Naive thymus-derived CD4-positive, alpha-beta T cell (primary cell): Measurements from ENCODE around the gene MYO16. TPM values are rescaled to one million over a fixed set of nuclear protein-coding genes. Genes with fewer than 3 reads are reported as not detected.

ENCODE experiments used
- ATAC-seq: fragments of 150-1000 bp; cut with Tn5 transposase; 2 replicates; pipeline ENCODE4 v1.10.0; 2021; ENCODE audit warnings: mild to moderate bottlenecking, moderate library complexity
- CTCF ChIA-PET: fragments of 350-600 bp; sonication (Branson Sonifier 250); formaldehyde crosslinking; loops from one replicate; lab custom pipeline; 2021; ENCODE audit warnings: antibody characterized with exemption; lab: Charles Lee
- POLR2A ChIA-PET: fragments of 350-600 bp; sonication (Branson Sonifier 250); formaldehyde crosslinking; loops from one replicate; lab custom pipeline; 2021; ENCODE audit warnings: antibody characterized with exemption, inconsistent platforms; lab: Charles Lee
- DNase-seq, 9 donors: peaks; one replicate each; pipeline versions ENCODE4 v3.0.0 to v3.0.0-alpha.2; 2020 to 2022; ENCODE audit warnings: mixed read lengths in 1 of 9
- H3K27ac ChIP-seq: one replicate; pipeline ENCODE4 v1.7.0; 2013; ENCODE audit warnings: mild to moderate bottlenecking, low read depth, low read length, moderate library complexity
- H3K27me3 ChIP-seq, 2 donors: one replicate each; pipeline ENCODE4 v1.7.0; 2013; ENCODE audit warnings: low read length in 2 of 2, mild to moderate bottlenecking in 2 of 2, moderate library complexity in 2 of 2; ENCODE audit not compliant: control insufficient read depth in 2 of 2, insufficient read depth in 2 of 2
- H3K36me3 ChIP-seq, 3 experiments: 1 replicate in 2 of 3; 2 replicates in 1 of 3; pipeline ENCODE4 v1.7.0; 2013; ENCODE audit warnings: low read length in 3 of 3, mild to moderate bottlenecking in 3 of 3, moderate library complexity in 1 of 3; ENCODE audit not compliant: insufficient read depth in 3 of 3, control insufficient read depth in 2 of 3
- H3K4me1 ChIP-seq, 2 donors: one replicate each; pipeline ENCODE4 v1.7.0; 2013; ENCODE audit warnings: low read length in 2 of 2, mild to moderate bottlenecking in 2 of 2, moderate library complexity in 1 of 2; ENCODE audit not compliant: control insufficient read depth in 2 of 2, insufficient read depth in 2 of 2
- H3K4me3 ChIP-seq: 2 replicates; pipeline ENCODE4 v1.7.0; 2013; ENCODE audit warnings: mild to moderate bottlenecking, low read length
- H3K9me3 ChIP-seq, 3 experiments: 1 replicate in 2 of 3; 2 replicates in 1 of 3; pipeline ENCODE4 v1.7.0; 2013; ENCODE audit warnings: low read length in 3 of 3; ENCODE audit not compliant: control insufficient read depth in 2 of 3
- H3K27ac Mint-ChIP-seq, 9 donors: one replicate each; pipeline ENCODE4 v1.8.0; 2020 to 2022; ENCODE audit warnings: mixed read lengths in 9 of 9, mild to moderate bottlenecking in 8 of 9, moderate library complexity in 5 of 9, inconsistent platforms in 2 of 9
- H3K27me3 Mint-ChIP-seq, 5 donors: one replicate each; pipeline ENCODE4 v1.8.0; 2021 to 2022; ENCODE audit warnings: mixed read lengths in 5 of 5, mild to moderate bottlenecking in 1 of 5
- H3K36me3 Mint-ChIP-seq, 5 donors: one replicate each; pipeline ENCODE4 v1.8.0; 2020 to 2022; ENCODE audit warnings: mixed read lengths in 5 of 5, mild to moderate bottlenecking in 3 of 5, inconsistent platforms in 1 of 5
- H3K4me1 Mint-ChIP-seq, 7 donors: one replicate each; pipeline ENCODE4 v1.8.0; 2020 to 2022; ENCODE audit warnings: mixed read lengths in 7 of 7, mild to moderate bottlenecking in 3 of 7, inconsistent platforms in 1 of 7
- H3K4me3 Mint-ChIP-seq, 10 donors: one replicate each; pipeline ENCODE4 v1.8.0; 2020 to 2022; ENCODE audit warnings: mild to moderate bottlenecking in 10 of 10, mixed read lengths in 10 of 10, moderate library complexity in 6 of 10, inconsistent platforms in 2 of 10
- H3K9me3 Mint-ChIP-seq, 11 donors: one replicate each; pipeline ENCODE4 v1.8.0; 2020 to 2022; ENCODE audit warnings: mixed read lengths in 11 of 11, mild to moderate bottlenecking in 4 of 11, inconsistent platforms in 1 of 11, moderate library complexity in 1 of 11
- intact Hi-C, 2 donors: fragments of 100-400 bp; cut with micrococcal nuclease; formaldehyde crosslinking; loops; one replicate each; pipeline ENCODE4 v1.15.1; 2023
- polyA plus RNA-seq, 2 donors: library from polyadenylated mRNA; unstranded; fragments of 300-500 nt; fragmentation: Illumina TruSeq; gene quantifications; one replicate each; pipeline ENCODE4 v1.2.3, GENCODE V29; 2021
- total RNA-seq, 6 experiments: library from RNA in 5 of 6; stranded (reverse) in 5 of 6; gene quantifications; 1 replicate in 5 of 6; 2 replicates in 1 of 6; pipeline ENCODE4 v1.2.3 and lab custom pipeline; 2021 to 2026

MYO16 gene
- total and polyA plus RNA-seq, 7 experiments from 2014 or later = 0.10 to 1.4 (median 1.4) TPM; not detected in 4

GRCh38 chr13:108711386-108711785 lies 82.0 kb downstream of the MYO16 start:
- Mint-ChIP-seq H3K9me3 (peaks cover 0 to 3% (median 0%) of the 10 kb centered on the region in 11 donors), H3K4me3 (no peak overlapping the region), H3K27ac (no peak overlapping the region), H3K4me1 (no peaks in the 10 kb centered on the region), H3K27me3 (peaks cover 0 to 15% (median 13%) of the 10 kb centered on the region in 5 donors), H3K36me3 (no peaks in the 10 kb centered on the region)
- Histone ChIP-seq H3K9me3 (no peaks in the 10 kb centered on the region), H3K36me3 (no peaks in the 10 kb centered on the region), H3K27ac (no peak overlapping the region), H3K4me1 (no peaks in the 10 kb centered on the region), H3K4me3 (no peak overlapping the region), H3K27me3 (no peaks in the 10 kb centered on the region)
- ChIA-PET CTCF (no interaction called here), POLR2A (interaction anchor here (0.7 kb wide), 1 partner anchor 393 kb away, joined by 3 read pairs; no protein-coding TSS in a partner anchor)
- intact Hi-C loops = no loop called here
- no peak for ATAC-seq
- DNase-seq = no peak

- CTCF ChIA-PET = no interaction called here
Measured at GRCh38 chr13:108725471-108725870, 96.1 kb downstream of the MYO16 start.

GRCh38 chr13:108728370-108728769 lies 99.0 kb downstream of the MYO16 start:
- H3K4me3 Mint-ChIP-seq = no peak overlapping the region
- DNase-seq (no peak), ATAC-seq (no peak)
- Histone ChIP-seq H3K27ac (no peak overlapping the region), H3K9me3 (no peaks in the 10 kb centered on the region), H3K36me3 (no peaks in the 10 kb centered on the region), H3K4me3 (no peak overlapping the region), H3K4me1 (no peaks in the 10 kb centered on the region), H3K27me3 (no peaks in the 10 kb centered on the region)
- peaks cover 0 to 4% (median 0%) of the 10 kb centered on the region in 11 donors for H3K9me3 Mint-ChIP-seq
- no peaks in the 10 kb centered on the region for H3K36me3 Mint-ChIP-seq
- ChIA-PET POLR2A (no interaction called here), CTCF (no interaction called here)
- no peaks in the 10 kb centered on the region for H3K4me1 Mint-ChIP-seq
- no peak overlapping the region for H3K27ac Mint-ChIP-seq
- intact Hi-C loops = no loop called here
- peaks cover 0 to 5% (median 0%) of the 10 kb centered on the region in 5 donors for H3K27me3 Mint-ChIP-seq

More at GRCh38 chr13:108725471-108725870, 96.1 kb downstream of the MYO16 start:
- no peak overlapping the region for H3K4me3 Mint-ChIP-seq
- ATAC-seq = no peak
- DNase-seq = no peak
- Histone ChIP-seq H3K27me3 (no peaks in the 10 kb centered on the region), H3K27ac (no peak overlapping the region), H3K4me3 (no peak overlapping the region), H3K9me3 (no peaks in the 10 kb centered on the region), H3K4me1 (no peaks in the 10 kb centered on the region), H3K36me3 (no peaks in the 10 kb centered on the region)
- POLR2A ChIA-PET = no interaction called here
- H3K4me1 Mint-ChIP-seq = no peaks in the 10 kb centered on the region
- no peaks in the 10 kb centered on the region for H3K36me3 Mint-ChIP-seq
- H3K9me3 Mint-ChIP-seq = peaks cover 0 to 2% (median 0%) of the 10 kb centered on the region in 11 donors
- intact Hi-C loops = no loop called here
- no peak overlapping the region for H3K27ac Mint-ChIP-seq
- peaks cover 0 to 3% (median 0%) of the 10 kb centered on the region in 5 donors for H3K27me3 Mint-ChIP-seq

GRCh38 chr13:108733022-108733560 lies 103.7 kb downstream of the MYO16 start:
- Histone ChIP-seq H3K4me1 (no peaks in the 10 kb centered on the region), H3K36me3 (no peaks in the 10 kb centered on the region), H3K27ac (no peak overlapping the region), H3K27me3 (no peaks in the 10 kb centered on the region), H3K4me3 (no peak overlapping the region), H3K9me3 (no peaks in the 10 kb centered on the region)
- ChIA-PET CTCF (no interaction called here), POLR2A (no interaction called here)
- ATAC-seq (no peak), DNase-seq (no peak)
- H3K27ac Mint-ChIP-seq = no peak overlapping the region
- H3K36me3 Mint-ChIP-seq = no peaks in the 10 kb centered on the region
- H3K4me3 Mint-ChIP-seq = no peak overlapping the region
- H3K4me1 Mint-ChIP-seq = no peaks in the 10 kb centered on the region
- H3K27me3 Mint-ChIP-seq = peaks cover 0 to 5% (median 0%) of the 10 kb centered on the region in 5 donors
- intact Hi-C loops = no loop called here
- peaks cover 0 to 7% (median 2%) of the 10 kb centered on the region in 11 donors for H3K9me3 Mint-ChIP-seq

- Mint-ChIP-seq H3K36me3 (peaks cover 0 to under 1% (median 0%) of the 10 kb centered on the region in 5 donors), H3K4me1 (no peaks in the 10 kb centered on the region), H3K9me3 (peaks cover 0 to 14% (median 6%) of the 10 kb centered on the region in 11 donors), H3K4me3 (no peak overlapping the region), H3K27me3 (peaks cover 0 to 5% (median 0%) of the 10 kb centered on the region in 5 donors), H3K27ac (no peak overlapping the region)
- no peak for ATAC-seq
- Histone ChIP-seq H3K36me3 (no peaks in the 10 kb centered on the region), H3K4me3 (no peak overlapping the region), H3K27ac (no peak overlapping the region), H3K9me3 (no peaks in the 10 kb centered on the region), H3K27me3 (no peaks in the 10 kb centered on the region), H3K4me1 (no peaks in the 10 kb centered on the region)
- intact Hi-C loops = no loop called here
- CTCF ChIA-PET = no interaction called here
- DNase-seq = no peak
- POLR2A ChIA-PET = no interaction called here
Measured at GRCh38 chr13:108734676-108735075, 105.3 kb downstream of the MYO16 start.

GRCh38 chr13:108741930-108742329 lies 112.5 kb downstream of the MYO16 start:
- H3K36me3 Mint-ChIP-seq = peaks cover 0 to 4% (median 4%) of the 10 kb centered on the region in 5 donors

More at GRCh38 chr13:108741930-108742329, 112.5 kb downstream of the MYO16 start:
- Histone ChIP-seq H3K9me3 (no peaks in the 10 kb centered on the region), H3K27me3 (no peaks in the 10 kb centered on the region), H3K4me1 (no peaks in the 10 kb centered on the region), H3K36me3 (no peaks in the 10 kb centered on the region), H3K27ac (no peak overlapping the region), H3K4me3 (no peak overlapping the region)
- intact Hi-C loops = no loop called here
- ATAC-seq (no peak), DNase-seq (no peak)
- Mint-ChIP-seq H3K4me1 (no peaks in the 10 kb centered on the region), H3K9me3 (peaks cover 0 to 36% (median 6%) of the 10 kb centered on the region in 11 donors), H3K27me3 (peaks cover 0 to 22% (median 9%) of the 10 kb centered on the region in 5 donors), H3K4me3 (no peak overlapping the region), H3K27ac (no peak overlapping the region)
- ChIA-PET CTCF (no interaction called here), POLR2A (no interaction called here)
